Islet of Langerhans (tissue), 1 donor: ENCODE results near the gene PPCS.

Experiments used
- FAIRE-seq: peaks from one replicate; lab custom pipeline; 2011; peaks lifted over from hg19 to GRCh38; lab: Jason Lieb, UNC

Gene PPCS

GRCh38 chr1:42456010-42456753 lies at the start of gene PPCS, which contains the start of gene ZMYND12:
Gene PPCS (plus strand): TSS chr1:42456543. CDS start chr1:42456566, 23 bp downstream.
Gene ZMYND12 (minus strand): TSS chr1:42456022. CDS start chr1:42455997, 25 bp downstream.
- FAIRE-seq, result no peak

GRCh38 chr1:42414551-42415496 lies 41.5 kb upstream of the PPCS start:
- no peak for FAIRE-seq

GRCh38 chr1:42417166-42417565 lies 39.2 kb upstream of the PPCS start:
- no peak for FAIRE-seq

GRCh38 chr1:42418516-42418915 lies 37.8 kb upstream of the PPCS start:
- FAIRE-seq, result no peak

GRCh38 chr1:42419126-42419821 lies 37.1 kb upstream of the PPCS start:
- no peak for FAIRE-seq

GRCh38 chr1:42420121-42420520 lies 36.2 kb upstream of the PPCS start:
- FAIRE-seq, result no peak

- FAIRE-seq, result peak; percentile 92
Observed at GRCh38 chr1:42420911-42421585, 35.3 kb upstream of the PPCS start.

GRCh38 chr1:42422737-42423136 lies 33.6 kb upstream of the PPCS start:
- FAIRE-seq, result no peak

GRCh38 chr1:42423681-42424080 lies 32.7 kb upstream of the PPCS start:
- no peak for FAIRE-seq

- FAIRE-seq, result no peak
Observed at GRCh38 chr1:42424201-42424600, 32.1 kb upstream of the PPCS start.

- no peak for FAIRE-seq
Observed at GRCh38 chr1:42427240-42427639, 29.1 kb upstream of the PPCS start.

GRCh38 chr1:42429603-42430002 lies 26.7 kb upstream of the PPCS start:
- FAIRE-seq, result no peak

GRCh38 chr1:42430286-42431135 lies 25.8 kb upstream of the PPCS start:
- FAIRE-seq, result no peak

GRCh38 chr1:42431514-42431913 lies 24.8 kb upstream of the PPCS start:
- no peak for FAIRE-seq

GRCh38 chr1:42432714-42433113 lies 23.6 kb upstream of the PPCS start:
- no peak for FAIRE-seq

GRCh38 chr1:42433369-42433768 lies 23.0 kb upstream of the PPCS start:
- no peak for FAIRE-seq

- FAIRE-seq, result no peak
Observed at GRCh38 chr1:42434340-42434739, 22.0 kb upstream of the PPCS start.

- FAIRE-seq, result peak; percentile 90
Observed at GRCh38 chr1:42439940-42440339, 16.4 kb upstream of the PPCS start.

GRCh38 chr1:42442662-42443061 lies 13.7 kb upstream of the PPCS start:
- no peak for FAIRE-seq

- no peak for FAIRE-seq
Observed at GRCh38 chr1:42449256-42449655, 7.1 kb upstream of the PPCS start.

GRCh38 chr1:42450061-42450460 lies 6.3 kb upstream of the PPCS start:
- no peak for FAIRE-seq
